ENCODE results near the gene CCDC116.

CCDC116 gene

GRCh38 chr22:21657360-21658032 lies 24.9 kb downstream of the CCDC116 start:
- peak; percentile 91 for ATAC-seq
- no peak for TF ChIP-seq ARNTL (CRISPR knock-in tag; IDR thresholded peaks at IDR 0.05; ENCODE audit: borderline replicate concordance, low read depth)

GRCh38 chr22:21659864-21660525 lies 27.4 kb downstream of the CCDC116 start:
- TF ChIP-seq PPARA (CRISPR knock-in tag; IDR thresholded peaks at IDR 0.05; ENCODE audit: borderline replicate concordance) (no peak), ISL1 (CRISPR knock-in tag; IDR thresholded peaks at IDR 0.05) (no peak), POU6F1 (CRISPR knock-in tag; IDR thresholded peaks at IDR 0.05; ENCODE audit: borderline replicate concordance, low read depth) (no peak), TSHZ2 (CRISPR knock-in tag; IDR thresholded peaks at IDR 0.05) (no peak), ZC3H10 (CRISPR knock-in tag; IDR thresholded peaks at IDR 0.05) (no peak), TCF4 (CRISPR knock-in tag; IDR thresholded peaks at IDR 0.05; ENCODE audit: borderline replicate concordance) (no peak), CSRNP3 (CRISPR knock-in tag; IDR thresholded peaks at IDR 0.05) (no peak), ZNF565 (CRISPR knock-in tag; conservative IDR thresholded peaks at IDR 0.05; ENCODE audit: low read depth) (no peak)
- ATAC-seq = no peak

- TF ChIP-seq ARNTL (CRISPR knock-in tag; IDR thresholded peaks at IDR 0.05; ENCODE audit: borderline replicate concordance, low read depth) (no peak), ESRRG (CRISPR knock-in tag; IDR thresholded peaks at IDR 0.05) (no peak), PPARA (CRISPR knock-in tag; IDR thresholded peaks at IDR 0.05; ENCODE audit: borderline replicate concordance) (no peak), ISL1 (CRISPR knock-in tag; IDR thresholded peaks at IDR 0.05) (no peak)
- ATAC-seq = no peak
Measured at GRCh38 chr22:21660904-21661303, 28.3 kb downstream of the CCDC116 start.

- no peak for ATAC-seq
- TF ChIP-seq ZNF8 (CRISPR knock-in tag; IDR thresholded peaks at IDR 0.05) (peak; percentile 58; the same call in 1 of the 2 replicates), ARNTL (CRISPR knock-in tag; IDR thresholded peaks at IDR 0.05; ENCODE audit: borderline replicate concordance, low read depth) (no peak)
Measured at GRCh38 chr22:21661991-21662390, 29.4 kb downstream of the CCDC116 start.

- no peak for ATAC-seq
- TF ChIP-seq GLIS3 (CRISPR knock-in tag; IDR thresholded peaks at IDR 0.05) (no peak), ZFP3 (CRISPR knock-in tag; IDR thresholded peaks at IDR 0.05) (no peak), RARB (CRISPR knock-in tag; IDR thresholded peaks at IDR 0.05) (no peak), ZC3H10 (CRISPR knock-in tag; IDR thresholded peaks at IDR 0.05) (no peak), ZNF565 (CRISPR knock-in tag; conservative IDR thresholded peaks at IDR 0.05; ENCODE audit: low read depth) (no peak), TOX (CRISPR knock-in tag; IDR thresholded peaks at IDR 0.05; ENCODE audit: borderline replicate concordance) (no peak), CSDC2 (CRISPR knock-in tag; IDR thresholded peaks at IDR 0.05) (no peak), SNAI2 (CRISPR knock-in tag; IDR thresholded peaks at IDR 0.05) (no peak), ARNTL (CRISPR knock-in tag; IDR thresholded peaks at IDR 0.05; ENCODE audit: borderline replicate concordance, low read depth) (no peak), POU6F1 (CRISPR knock-in tag; IDR thresholded peaks at IDR 0.05; ENCODE audit: borderline replicate concordance, low read depth) (no peak), BACH2 (CRISPR knock-in tag; IDR thresholded peaks at IDR 0.05; ENCODE audit: borderline replicate concordance) (no peak), CREB5 (CRISPR knock-in tag; IDR thresholded peaks at IDR 0.05; ENCODE audit: low read depth) (no peak), CSRNP3 (CRISPR knock-in tag; IDR thresholded peaks at IDR 0.05) (no peak), ZNF70 (CRISPR knock-in tag; IDR thresholded peaks at IDR 0.05) (no peak), OSR1 (CRISPR knock-in tag; IDR thresholded peaks at IDR 0.05) (no peak)
Measured at GRCh38 chr22:21663738-21664137, 31.2 kb downstream of the CCDC116 start.
